Neuronal stem cell (in vitro differentiated cells): Measurements from ENCODE around the gene PDE4B.

Experiments
- DNase-seq: peaks from one replicate; pipeline ENCODE4 v3.0.0-alpha.2; 2013; ENCODE audit warnings: low spot score
- H2AFZ ChIP-seq: one replicate; pipeline ENCODE4 v1.6.1; 2013; ENCODE audit warnings: mild to moderate bottlenecking, low read length, inconsistent platforms
- H2AK5ac ChIP-seq: 2 replicates; pipeline ENCODE4 v1.6.1; 2013; ENCODE audit warnings: low read depth, mild to moderate bottlenecking, inconsistent platforms, low read length, moderate library complexity, mixed read lengths
- H2BK120ac ChIP-seq: 2 replicates; pipeline ENCODE4 v1.6.1; 2013; ENCODE audit warnings: low read depth, mild to moderate bottlenecking, inconsistent platforms, low read length, moderate library complexity, mixed read lengths
- H2BK12ac ChIP-seq: one replicate; pipeline ENCODE4 v1.6.1; 2013; ENCODE audit warnings: low read length, inconsistent platforms
- H2BK15ac ChIP-seq: 2 replicates; pipeline ENCODE4 v1.6.1; 2013; ENCODE audit warnings: mild to moderate bottlenecking, low read length, inconsistent platforms, mixed read lengths
- H2BK5ac ChIP-seq: one replicate; pipeline ENCODE4 v1.6.1; 2013; ENCODE audit warnings: inconsistent platforms, mild to moderate bottlenecking, low read length, moderate library complexity
- H3K14ac ChIP-seq: one replicate; pipeline ENCODE4 v1.6.1; 2013; ENCODE audit warnings: low read length, inconsistent platforms
- H3K18ac ChIP-seq: 2 replicates; pipeline ENCODE4 v1.6.1; 2013; ENCODE audit warnings: low read length, inconsistent platforms
- H3K23ac ChIP-seq: 2 replicates; pipeline ENCODE4 v1.6.1; 2013; ENCODE audit warnings: low read depth, mild to moderate bottlenecking, mixed read lengths, low read length, inconsistent platforms; ENCODE audit not compliant: poor library complexity
- H3K27ac ChIP-seq: replicated peaks from 3 replicates; pipeline ENCODE4 v1.5.1; 2013; ENCODE audit warnings: low read length, inconsistent platforms
- H3K27me3 ChIP-seq, 3 experiments: 2 replicates each; pipeline ENCODE4 v1.6.1; 2013; ENCODE audit warnings: low read length in 3 of 3, mild to moderate bottlenecking in 2 of 3, inconsistent platforms in 1 of 3, low read depth in 1 of 3, mixed read lengths in 1 of 3, moderate library complexity in 1 of 3; ENCODE audit not compliant: control insufficient read depth in 3 of 3, insufficient read depth in 3 of 3
- H3K36me3 ChIP-seq, 2 donors: replicated peaks in 1 of 2; 2 replicates each; pipeline ENCODE4 v1.6.1; 2013; ENCODE audit warnings: low read length in 2 of 2; ENCODE audit not compliant: control insufficient read depth in 2 of 2, insufficient read depth in 2 of 2
- H3K4ac ChIP-seq: 2 replicates; pipeline ENCODE4 v1.6.1; 2013; ENCODE audit warnings: inconsistent platforms, mild to moderate bottlenecking, low read length, moderate library complexity
- H3K4me1 ChIP-seq, 2 donors: 1 replicate in 1 of 2; 2 replicates in 1 of 2; pipeline ENCODE4 v1.6.1; 2013; ENCODE audit warnings: low read length in 2 of 2, low read depth in 1 of 2; ENCODE audit not compliant: control insufficient read depth in 2 of 2, insufficient read depth in 1 of 2
- H3K4me2 ChIP-seq: one replicate; pipeline ENCODE4 v1.6.1; 2013; ENCODE audit warnings: mild to moderate bottlenecking, low read length, inconsistent platforms; ENCODE audit not compliant: insufficient read depth, poor library complexity, severe bottlenecking
- H3K4me3 ChIP-seq, 2 donors: 2 replicates each; pipeline ENCODE4 v1.5.1; 2013; ENCODE audit warnings: low read length in 2 of 2, mild to moderate bottlenecking in 2 of 2, inconsistent platforms in 1 of 2, moderate library complexity in 1 of 2
- H3K79me1 ChIP-seq: one replicate; pipeline ENCODE4 v1.6.1; 2013; ENCODE audit warnings: low read depth, mild to moderate bottlenecking, inconsistent platforms, low read length, moderate library complexity
- H3K9ac ChIP-seq: one replicate; pipeline ENCODE4 v1.6.1; 2013; ENCODE audit warnings: mild to moderate bottlenecking, low read depth, low read length, inconsistent platforms; ENCODE audit not compliant: poor library complexity
- H3K9me3 ChIP-seq, 2 donors: replicated peaks in 1 of 2; 2 replicates each; pipeline versions ENCODE3 to v1.6.1; 2013; ENCODE audit warnings: low read length in 2 of 2, mild to moderate bottlenecking in 2 of 2, inconsistent platforms in 1 of 2, low read depth in 1 of 2, mixed read lengths in 1 of 2, moderate library complexity in 1 of 2; ENCODE audit not compliant: control insufficient read depth in 2 of 2, insufficient read depth in 1 of 2
- H4K8ac ChIP-seq: one replicate; pipeline ENCODE4 v1.6.1; 2013; ENCODE audit warnings: low read depth, mild to moderate bottlenecking, inconsistent platforms, low read length, moderate library complexity
- H4K91ac ChIP-seq: one replicate; pipeline ENCODE4 v1.6.1; 2013; ENCODE audit warnings: low read length, low read depth, mild to moderate bottlenecking, inconsistent platforms; ENCODE audit not compliant: poor library complexity
- WGBS, 2 donors: extraction: QIAGEN DNeasy Blood & Tissue Kit; methylation state at CpG; one replicate each; pipeline ENCODE4 v1.1.7; 2013; ENCODE audit warnings: missing lambda C conversion rate in 2 of 2, mixed read lengths in 1 of 2; ENCODE audit not compliant: insufficient read length in 2 of 2, insufficient replicate concordance in 1 of 2; ENCODE audit errors: extremely low coverage in 2 of 2; 5-methylcytosine and 5-hydroxymethylcytosine counted together

PDE4B gene

DNA sequence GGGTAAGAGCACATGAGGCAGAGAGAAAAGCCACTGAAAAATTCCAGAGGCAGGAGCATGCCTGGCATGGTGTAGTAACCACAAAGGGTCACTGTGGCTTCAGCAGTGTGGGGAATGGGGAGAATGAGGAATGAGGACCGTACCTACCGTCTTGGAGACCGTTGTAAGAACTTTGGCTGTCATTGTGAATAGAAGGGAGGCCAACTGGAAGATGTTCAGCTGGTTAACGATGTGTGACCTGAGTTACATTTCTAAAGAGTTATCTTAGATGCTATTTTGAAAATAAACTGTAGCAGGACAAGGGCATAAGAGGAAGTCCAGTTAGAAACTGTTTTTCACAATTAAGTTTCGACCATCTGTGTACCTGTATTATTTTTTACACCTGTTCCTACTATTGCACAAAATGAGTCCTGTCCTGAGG lies 375.8 kb downstream of the PDE4B start:
- Histone ChIP-seq H4K91ac (no peak overlapping the region), H3K4me1 (peaks cover 12 to 16% of the 10 kb centered on the region in 2 donors), H3K36me3 (no peaks in the 10 kb centered on the region), H2BK120ac (no peak overlapping the region), H3K18ac (peak overlapping the region; percentile 70), H3K27me3 (peaks cover 0 to 2% (median 0%) of the 10 kb centered on the region in 3 experiments), H3K4me3 (no peak overlapping the region), H3K14ac (no peak overlapping the region), H3K79me1 (no peaks in the 10 kb centered on the region), H3K4ac (no peak overlapping the region), H2AK5ac (no peak overlapping the region), H3K9me3 (peaks cover 0 to 2% of the 10 kb centered on the region in 2 donors), H2AFZ (no peak overlapping the region), H2BK15ac (no peak overlapping the region), H3K23ac (no peak overlapping the region), H4K8ac (no peak overlapping the region), H3K27ac (peak overlapping the region; percentile 22), H2BK12ac (no peak overlapping the region), H3K9ac (no peak overlapping the region), H2BK5ac (no peak overlapping the region), H3K4me2 (no peak overlapping the region)
- WGBS, 2 donors: no CpG with 5 or more reads among the region's 5 CpGs
- no peak for DNase-seq

DNA sequence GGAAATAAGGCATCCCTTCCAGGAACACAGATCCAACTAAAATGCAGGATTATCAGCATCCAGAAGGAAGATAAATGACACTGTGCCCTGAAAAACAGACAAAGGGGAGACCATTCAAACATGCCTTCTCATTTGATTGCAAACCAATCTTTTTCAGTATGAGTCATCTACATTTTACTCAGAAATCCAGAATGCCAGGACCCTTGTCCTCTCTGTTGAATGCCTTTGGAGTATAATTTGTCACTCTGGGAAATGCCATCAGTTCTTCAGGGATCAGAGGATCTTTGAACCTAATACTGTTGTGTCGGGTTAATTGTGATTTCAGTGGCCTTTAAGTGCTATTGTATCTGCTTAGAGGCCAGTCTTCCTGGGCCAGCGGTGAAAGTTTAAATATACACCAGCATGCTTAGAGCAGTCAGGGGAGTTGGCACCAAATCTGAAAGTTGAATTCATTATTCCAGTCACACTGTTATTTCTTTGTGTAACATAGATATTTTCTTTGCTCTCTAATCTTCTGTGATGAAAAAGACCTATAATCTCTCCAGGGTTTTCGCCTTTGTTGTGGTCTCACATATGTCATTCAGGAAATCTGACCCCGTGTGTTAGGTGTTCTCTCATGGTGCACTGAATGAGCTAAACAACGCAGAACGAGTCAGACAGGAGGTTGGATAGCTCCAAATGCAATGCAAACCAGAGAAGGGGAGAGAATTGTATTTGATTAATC lies 376.4 kb downstream of the PDE4B start:
- no peak for DNase-seq
- H3K4me1 ChIP-seq: peaks cover 12 to 16% of the 10 kb centered on the region in 2 donors
- no peak overlapping the region for H4K91ac ChIP-seq
- no peak overlapping the region for H3K14ac ChIP-seq
- no peaks in the 10 kb centered on the region for H3K79me1 ChIP-seq
- H2BK12ac ChIP-seq: no peak overlapping the region
- no peak overlapping the region for H2AK5ac ChIP-seq
- H3K4me2 ChIP-seq: no peak overlapping the region
- WGBS, 2 donors: no CpG with 5 or more reads among the region's 6 CpGs
- H2AFZ ChIP-seq: peak overlapping the region; percentile 17
- H2BK15ac ChIP-seq: no peak overlapping the region
- peak overlapping the region; percentile 4 for H3K27ac ChIP-seq
- H3K4me3 ChIP-seq: no peak overlapping the region
- H3K27me3 ChIP-seq: peaks cover 0 to 2% (median 0%) of the 10 kb centered on the region in 3 experiments
- H4K8ac ChIP-seq: no peak overlapping the region
- H3K36me3 ChIP-seq: no peaks in the 10 kb centered on the region
- H3K18ac ChIP-seq: no peak overlapping the region
- H3K9me3 ChIP-seq: peaks cover 0 to 2% of the 10 kb centered on the region in 2 donors
- H3K23ac ChIP-seq: no peak overlapping the region
- H2BK120ac ChIP-seq: no peak overlapping the region
- H3K4ac ChIP-seq: no peak overlapping the region
- H3K9ac ChIP-seq: no peak overlapping the region
- no peak overlapping the region for H2BK5ac ChIP-seq

DNA sequence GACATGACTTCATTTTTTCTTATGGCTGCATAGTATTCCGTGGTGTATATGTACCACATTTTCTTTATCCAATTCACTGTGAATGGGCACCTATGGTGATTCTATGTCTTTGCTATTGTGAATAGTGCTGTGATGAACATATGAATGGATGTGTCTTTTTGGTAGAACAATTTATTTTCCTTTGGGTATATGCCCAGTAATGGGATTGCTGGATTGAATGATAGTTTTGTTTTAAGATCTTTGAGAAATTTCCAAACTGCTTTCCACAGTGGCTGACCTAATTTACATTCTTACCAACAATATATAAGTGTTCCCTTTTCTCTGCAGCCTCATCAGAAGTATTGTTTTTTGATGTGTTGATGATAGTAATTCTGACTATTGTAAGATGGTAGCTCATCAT lies 379.6 kb downstream of the PDE4B start:
- Histone ChIP-seq H2BK120ac (no peak overlapping the region), H3K27ac (no peak overlapping the region), H2BK5ac (no peak overlapping the region), H3K27me3 (peaks cover 0 to 2% (median 0%) of the 10 kb centered on the region in 3 experiments), H3K4me1 (peaks cover 20 to 36% of the 10 kb centered on the region in 2 donors), H4K91ac (no peak overlapping the region), H3K14ac (no peak overlapping the region), H2BK15ac (no peak overlapping the region), H3K9ac (no peak overlapping the region), H3K36me3 (no peaks in the 10 kb centered on the region), H4K8ac (no peak overlapping the region), H2AFZ (no peak overlapping the region), H3K4me3 (no peak overlapping the region), H3K23ac (no peak overlapping the region), H3K18ac (no peak overlapping the region), H2BK12ac (no peak overlapping the region), H3K4me2 (no peak overlapping the region), H3K9me3 (no peaks in the 10 kb centered on the region), H3K79me1 (no peaks in the 10 kb centered on the region), H3K4ac (no peak overlapping the region), H2AK5ac (no peak overlapping the region)
- WGBS, 2 donors: no CpG with 5 or more reads among the region's 1 CpG
- DNase-seq: no peak

DNA sequence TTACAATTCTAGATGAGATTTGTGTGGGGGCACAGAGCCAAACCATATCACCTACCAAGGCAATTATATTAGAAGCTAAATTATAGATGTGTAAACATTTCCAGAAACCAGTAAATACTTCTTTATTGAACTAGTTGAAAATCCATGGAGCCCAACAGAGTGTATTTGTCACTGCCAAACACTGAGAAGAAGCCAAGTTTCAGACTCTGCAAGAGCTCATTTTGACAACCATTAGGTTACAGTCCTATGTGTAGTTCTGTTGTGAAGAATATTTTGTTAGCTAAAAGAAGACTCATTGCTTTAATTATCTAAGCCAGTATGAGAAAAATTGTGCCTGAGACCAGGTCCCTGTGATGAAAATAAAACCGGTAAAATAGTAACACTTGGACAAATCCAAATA lies 382.4 kb downstream of the PDE4B start:
- H3K27ac ChIP-seq: no peak overlapping the region
- H2BK5ac ChIP-seq: no peak overlapping the region
- WGBS, 2 donors: no CpG with 5 or more reads among the region's 1 CpG

More for the DNA sequence above, 382.4 kb downstream of the PDE4B start:
- Histone ChIP-seq H2BK12ac (no peak overlapping the region), H2BK120ac (no peak overlapping the region), H2AK5ac (no peak overlapping the region), H3K79me1 (no peaks in the 10 kb centered on the region), H4K91ac (no peak overlapping the region), H3K9me3 (no peaks in the 10 kb centered on the region), H2BK15ac (no peak overlapping the region), H3K4me1 (peaks cover 8 to 24% of the 10 kb centered on the region in 2 donors), H3K18ac (no peak overlapping the region), H3K14ac (no peak overlapping the region), H3K27me3 (no peaks in the 10 kb centered on the region), H4K8ac (no peak overlapping the region), H2AFZ (no peak overlapping the region), H3K23ac (no peak overlapping the region), H3K9ac (no peak overlapping the region), H3K4me2 (no peak overlapping the region), H3K4ac (no peak overlapping the region), H3K36me3 (no peaks in the 10 kb centered on the region), H3K4me3 (no peak overlapping the region)
- DNase-seq: no peak
